ENCODE measurements around the gene STK11IP.
"Not testable (repeated sequence)": the region's sequence is repeated elsewhere in the genome, so short reads cannot be mapped to it uniquely, and the experiment has no call there.

STK11IP gene

DNA sequence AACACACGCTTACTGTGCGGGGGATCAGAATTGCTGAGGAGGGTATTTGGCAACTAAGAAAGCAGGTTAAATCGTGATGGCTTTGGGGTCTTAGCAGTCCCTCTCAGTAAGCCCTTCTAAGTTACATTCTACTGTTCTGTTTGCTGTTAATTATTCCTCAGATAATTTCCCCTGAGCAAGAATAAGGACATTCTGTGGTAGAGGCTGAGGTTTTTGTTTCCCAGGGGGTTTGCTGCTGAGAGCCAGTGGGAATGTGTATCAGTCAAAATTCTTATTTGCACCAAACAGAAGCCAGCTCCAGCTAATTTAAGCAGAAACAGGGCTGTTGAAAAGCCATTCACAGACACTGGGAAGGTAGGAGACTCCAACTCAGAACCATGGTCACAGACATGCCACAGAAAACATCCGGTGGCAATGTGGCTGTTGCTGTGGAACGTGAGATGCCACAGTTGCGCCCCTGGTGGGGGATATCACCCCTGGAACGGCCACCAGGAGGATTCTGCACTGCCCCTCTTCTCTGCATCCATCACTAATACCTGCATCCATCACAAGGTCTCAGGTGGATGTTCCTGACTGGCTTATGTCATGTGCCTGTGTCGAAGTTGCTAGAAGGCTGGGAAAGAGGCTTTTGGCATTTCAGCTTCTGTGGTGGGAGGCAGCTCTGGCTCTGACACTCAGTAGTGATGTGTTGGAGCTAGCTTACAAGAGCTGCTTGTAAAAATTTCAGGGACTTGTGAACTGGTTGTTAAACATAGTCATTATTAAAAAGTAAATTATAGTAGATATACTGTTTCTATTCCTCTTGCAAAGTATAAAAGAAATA lies 53.0 kb downstream of the STK11IP start:
- POLR2A ChIA-PET (ENCODE audit: low non-redundant PET): no interaction called here

DNA sequence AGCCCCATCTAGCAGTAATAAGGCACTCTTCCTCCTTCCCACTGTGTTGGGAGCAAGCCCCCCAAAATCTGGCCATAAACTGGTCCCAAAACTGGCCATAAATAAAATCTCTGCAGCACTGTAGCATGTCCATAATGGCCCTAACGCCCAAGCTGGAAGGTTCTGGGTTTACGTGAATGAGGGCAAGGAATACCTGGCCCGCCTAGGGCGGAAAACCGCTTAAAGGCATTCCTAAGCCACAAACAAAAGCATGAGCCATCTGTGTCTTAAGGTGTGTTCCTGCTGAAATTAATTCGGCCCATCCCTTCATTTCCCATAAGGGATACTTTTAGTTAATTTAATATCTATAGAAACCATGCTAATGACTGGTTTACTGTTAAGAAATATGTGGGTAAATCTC lies 54.0 kb downstream of the STK11IP start:
- CTCF ChIA-PET: interaction anchor here (1.6 kb wide), 1 partner anchor 9 kb away, joined by 3 read pairs; no protein-coding TSS in a partner anchor
- POLR2A ChIA-PET (ENCODE audit: low non-redundant PET); H3K27ac ChIP-seq; DNase-seq (ENCODE audit: low spot score): not testable (repeated sequence)

More for the DNA sequence above, 53.0 kb downstream of the STK11IP start:
- no peak for DNase-seq (ENCODE audit: low spot score)
- no peak overlapping the region for H3K27ac ChIP-seq
- TF ChIP-seq, protein P1, sequence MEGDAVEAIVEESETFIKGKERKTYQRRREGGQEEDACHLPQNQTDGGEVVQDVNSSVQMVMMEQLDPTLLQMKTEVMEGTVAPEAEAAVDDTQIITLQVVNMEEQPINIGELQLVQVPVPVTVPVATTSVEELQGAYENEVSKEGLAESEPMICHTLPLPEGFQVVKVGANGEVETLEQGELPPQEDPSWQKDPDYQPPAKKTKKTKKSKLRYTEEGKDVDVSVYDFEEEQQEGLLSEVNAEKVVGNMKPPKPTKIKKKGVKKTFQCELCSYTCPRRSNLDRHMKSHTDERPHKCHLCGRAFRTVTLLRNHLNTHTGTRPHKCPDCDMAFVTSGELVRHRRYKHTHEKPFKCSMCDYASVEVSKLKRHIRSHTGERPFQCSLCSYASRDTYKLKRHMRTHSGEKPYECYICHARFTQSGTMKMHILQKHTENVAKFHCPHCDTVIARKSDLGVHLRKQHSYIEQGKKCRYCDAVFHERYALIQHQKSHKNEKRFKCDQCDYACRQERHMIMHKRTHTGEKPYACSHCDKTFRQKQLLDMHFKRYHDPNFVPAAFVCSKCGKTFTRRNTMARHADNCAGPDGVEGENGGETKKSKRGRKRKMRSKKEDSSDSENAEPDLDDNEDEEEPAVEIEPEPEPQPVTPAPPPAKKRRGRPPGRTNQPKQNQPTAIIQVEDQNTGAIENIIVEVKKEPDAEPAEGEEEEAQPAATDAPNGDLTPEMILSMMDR (conservative IDR thresholded peaks at IDR 0.05; ENCODE audit: low read depth): no peak
- CTCF ChIA-PET: no interaction called here

DNA sequence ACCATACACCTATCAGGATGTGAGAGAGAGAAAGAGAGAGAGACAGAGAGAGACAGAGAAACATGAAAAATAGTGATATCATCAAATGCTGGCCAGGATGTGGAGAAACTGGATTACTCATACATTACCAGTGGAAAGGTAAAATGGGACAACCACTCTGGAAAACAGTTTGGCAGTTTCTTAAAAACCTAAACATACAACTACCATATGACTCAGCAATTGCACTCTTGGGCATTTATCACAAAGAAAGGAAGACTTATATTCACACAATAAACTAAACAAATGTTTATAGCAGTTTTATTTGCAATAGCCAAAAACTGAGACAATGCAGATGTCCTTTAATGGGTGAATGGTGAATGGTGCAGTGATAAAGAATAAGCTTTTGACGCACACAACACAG lies 58.9 kb downstream of the STK11IP start:
- H3K27ac ChIP-seq: no peak overlapping the region
- TF ChIP-seq, protein P1 (conservative IDR thresholded peaks at IDR 0.05; ENCODE audit: low read depth): no peak
- CTCF ChIA-PET: no interaction called here
- DNase-seq (ENCODE audit: low spot score): no peak
- POLR2A ChIA-PET (ENCODE audit: low non-redundant PET): no interaction called here

DNA sequence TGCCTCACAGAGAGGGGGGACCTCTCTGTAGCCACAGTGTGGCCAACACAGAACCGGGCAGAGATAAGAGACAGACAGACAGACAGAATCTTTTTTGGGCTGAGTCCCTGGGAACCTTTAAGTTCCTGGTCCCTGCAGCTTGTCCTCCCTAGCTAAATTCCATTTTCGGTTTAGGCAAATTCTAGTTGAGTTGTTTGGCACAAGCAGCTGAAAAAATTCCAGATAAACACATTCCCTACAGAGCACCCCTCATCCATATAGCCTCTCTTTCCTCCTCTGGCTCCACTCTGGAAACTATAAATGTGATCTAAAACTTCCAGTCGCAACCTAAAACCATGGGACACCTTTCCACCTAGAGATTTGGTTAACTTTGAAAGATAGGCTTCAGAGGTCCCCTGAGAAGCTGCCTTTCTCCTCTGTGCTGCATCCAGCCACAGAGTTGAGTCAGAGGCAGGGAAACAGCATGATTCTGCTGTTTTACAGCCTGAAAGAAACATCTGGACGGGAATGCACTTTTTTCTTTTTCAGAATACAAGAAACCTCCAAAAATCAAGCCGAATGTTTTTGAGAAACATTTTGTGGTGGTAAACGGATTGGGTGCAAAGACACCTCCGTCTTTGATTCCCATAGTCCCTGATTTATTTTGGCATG lies 60.7 kb downstream of the STK11IP start:
- CTCF ChIA-PET: interaction anchor here (0.5 to 0.7 kb wide), 3 partner anchors 18 to 173 kb away, joined by 3 read pairs; no protein-coding TSS in a partner anchor
- no peak overlapping the region for H3K27ac ChIP-seq
- POLR2A ChIA-PET (ENCODE audit: low non-redundant PET): interaction anchor here (0.6 kb wide), 1 partner anchor 30 kb away, joined by 3 read pairs; no protein-coding TSS in a partner anchor
- TF ChIP-seq, protein P1 (conservative IDR thresholded peaks at IDR 0.05; ENCODE audit: low read depth): no peak
- DNase-seq (ENCODE audit: low spot score): no peak

DNA sequence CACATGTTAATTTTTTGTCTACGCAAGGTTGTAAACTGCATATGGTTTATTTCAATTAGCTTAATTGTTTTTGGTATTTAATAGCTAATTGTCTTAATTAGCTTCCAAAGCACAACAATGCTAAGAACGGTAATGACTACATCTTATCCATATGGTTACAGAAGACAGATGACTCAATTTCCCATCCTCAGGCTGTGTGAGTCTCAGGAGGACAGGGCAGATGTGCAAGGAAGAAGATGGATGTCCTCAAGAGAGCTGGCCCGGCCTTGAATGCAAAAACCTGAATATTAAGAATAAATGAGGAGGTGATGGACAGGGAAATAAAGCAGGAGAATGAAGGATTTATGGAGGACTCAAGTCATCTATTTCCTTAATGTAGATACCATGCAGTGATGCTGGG lies 61.2 kb downstream of the STK11IP start:
- TF ChIP-seq, protein P1 (conservative IDR thresholded peaks at IDR 0.05; ENCODE audit: low read depth): no peak
- CTCF ChIA-PET: interaction anchor here (0.7 kb wide), 1 partner anchor 31 kb away, joined by 3 read pairs; no protein-coding TSS in a partner anchor
- POLR2A ChIA-PET (ENCODE audit: low non-redundant PET): interaction anchor here (0.6 kb wide), 1 partner anchor 31 kb away, joined by 3 read pairs; no protein-coding TSS in a partner anchor
- H3K27ac ChIP-seq: no peak overlapping the region
- no peak for DNase-seq (ENCODE audit: low spot score)

DNA sequence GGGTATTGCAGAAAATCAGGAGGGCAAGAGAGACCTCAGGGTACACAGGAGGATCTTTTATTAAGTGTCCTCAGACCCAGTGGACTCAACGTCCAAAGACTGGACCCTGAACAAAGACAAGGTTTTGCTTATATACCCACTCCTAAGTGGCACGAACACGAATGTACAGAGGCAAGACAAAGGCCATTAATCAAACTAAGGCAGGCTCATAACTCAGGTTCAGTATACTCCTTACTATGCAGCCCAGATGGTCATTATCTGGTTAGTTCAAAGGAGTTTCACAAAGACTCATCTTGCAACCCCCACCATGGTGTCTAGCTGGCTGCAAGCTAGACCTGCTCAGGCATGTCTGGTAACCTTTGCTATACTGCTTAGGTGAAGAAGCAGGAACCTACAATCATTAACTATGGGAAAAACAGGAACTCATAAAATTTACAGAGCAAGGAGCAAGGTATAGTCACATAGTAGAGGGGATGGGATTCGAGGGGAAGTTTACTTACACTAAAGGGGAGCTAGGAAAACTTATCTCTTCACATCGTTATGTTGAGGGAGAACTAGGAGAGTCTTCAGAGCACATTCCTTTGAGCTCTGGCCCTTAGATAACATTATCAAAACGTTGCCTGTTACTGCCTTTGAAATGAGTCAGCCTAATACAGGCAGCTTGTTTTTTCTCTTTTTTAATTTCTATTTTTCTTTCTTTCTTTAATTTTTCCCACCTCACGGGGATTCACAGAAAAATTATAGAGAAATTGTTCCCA lies 63.7 kb downstream of the STK11IP start:
- no peak for DNase-seq (ENCODE audit: low spot score)
- TF ChIP-seq, protein P1 (conservative IDR thresholded peaks at IDR 0.05; ENCODE audit: low read depth): no peak
- POLR2A ChIA-PET (ENCODE audit: low non-redundant PET): interaction anchor here (0.7 kb wide), 1 partner anchor 1912 kb away, joined by 8 read pairs; no protein-coding TSS in a partner anchor
- no peak overlapping the region for H3K27ac ChIP-seq
- CTCF ChIA-PET: interaction anchor here (0.6 kb wide), 1 partner anchor 1825 kb away, joined by 5 read pairs; no protein-coding TSS in a partner anchor
